ENCODE measurements around the gene CHSY1. TPM values are rescaled to one million over a fixed set of nuclear protein-coding genes. Genes with fewer than 3 reads are reported as not detected.

The CHSY1 gene
- total RNA-seq, 5 donors from 2014 or later (not counting 1 experiment from before 2014, with no cell fraction given): 10.8 to 17.7 (median 14.8) TPM

DNA sequence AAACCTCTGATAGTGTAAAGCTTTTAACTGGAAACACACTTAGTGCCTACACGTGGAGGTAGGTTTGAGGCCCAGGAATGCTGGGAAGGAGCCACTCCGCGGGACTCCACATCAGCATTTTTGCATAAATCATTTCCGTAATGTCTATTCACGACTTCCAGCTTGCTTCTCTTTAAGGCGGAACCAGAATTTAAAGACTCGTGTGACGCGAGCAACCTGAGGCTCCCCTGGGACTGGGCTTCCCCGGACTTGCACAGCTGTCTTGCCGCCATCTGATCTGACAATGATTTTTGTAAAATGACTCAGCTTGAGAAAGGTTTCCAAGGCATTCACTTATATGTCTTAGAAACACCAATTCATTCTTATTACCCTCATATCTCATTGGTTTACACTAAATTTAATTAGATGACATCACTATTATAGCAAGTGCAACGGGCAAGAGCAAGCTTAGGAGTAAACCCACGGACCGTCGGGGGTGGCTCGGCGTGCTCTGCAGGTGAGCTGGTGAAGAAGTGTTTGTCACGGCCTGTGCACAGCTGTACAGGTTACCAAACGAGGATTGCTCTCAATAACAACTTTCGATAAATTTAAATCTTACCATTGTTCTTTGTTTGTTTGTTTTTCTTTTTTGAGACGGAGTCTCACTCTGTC lies 95.2 kb downstream of the CHSY1 start:
- Histone ChIP-seq H3K9me3 (no peaks in the 10 kb centered on the region), H3K4me3 (ENCODE audit: control insufficient read depth in 1 of 2, extremely low read depth in 1 of 2, low read length in 1 of 2) (no peak overlapping the region), H3K4me1 (ENCODE audit: control insufficient read depth in 1 of 2, extremely low read depth in 1 of 2, insufficient read depth in 2 of 2, low read length in 2 of 2) (peaks cover 0 to 15% of the 10 kb centered on the region in 2 experiments), H3K27me3 (replicated peaks in 1 of 2; ENCODE audit: control insufficient read depth in 2 of 2, extremely low read depth in 1 of 2, insufficient read depth in 2 of 2, low read length in 1 of 2) (peaks cover 0 to 8% of the 10 kb centered on the region in 2 experiments), H3K27ac (ENCODE audit: low read length) (no peak overlapping the region), H3K36me3 (ENCODE audit: control insufficient read depth in 2 of 2, extremely low read depth in 1 of 2, insufficient read depth in 1 of 2, low read length in 1 of 2) (no peaks in the 10 kb centered on the region)
- 80% methylated on average over 8 of the region's 21 CpGs for WGBS (ENCODE audit: insufficient coverage)
- DNase-seq (no peak), ATAC-seq (replicated peaks in 1 of 4) (no peak)
- Mint-ChIP-seq H3K27me3 (peaks cover 0 to 2% of the 10 kb centered on the region in 2 donors), H3K9me3 (no peaks in the 10 kb centered on the region), H3K4me1 (peaks cover 0 to 7% (median 3%) of the 10 kb centered on the region in 3 donors), H3K36me3 (no peaks in the 10 kb centered on the region), H3K4me3 (no peak overlapping the region), H3K27ac (no peak overlapping the region)
- ChIA-PET CTCF (no interaction called here), POLR2A (no interaction called here)

DNA sequence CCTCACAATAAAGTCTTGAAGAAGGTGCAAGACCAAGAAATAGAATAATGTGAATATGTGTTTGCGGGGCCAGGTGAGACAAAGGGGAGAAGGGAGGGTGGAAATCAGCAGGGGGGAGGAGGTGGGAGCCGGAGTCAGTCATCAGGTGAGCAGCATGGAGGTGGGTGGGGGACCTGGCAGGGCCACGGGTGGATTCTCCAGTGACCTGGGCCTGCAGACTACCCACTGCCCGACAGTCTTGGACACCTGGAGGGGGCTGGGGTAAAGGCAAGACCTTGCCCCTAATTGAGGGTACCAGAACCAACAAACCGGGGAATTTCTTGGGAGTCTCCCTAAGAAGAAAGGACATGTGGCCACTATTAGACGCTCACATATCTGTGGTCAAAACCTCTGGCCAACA lies 95.8 kb downstream of the CHSY1 start:
- WGBS (ENCODE audit: insufficient coverage): 100% methylated on average over 4 of the region's 6 CpGs
- Histone ChIP-seq H3K4me1 (ENCODE audit: control insufficient read depth in 1 of 2, extremely low read depth in 1 of 2, insufficient read depth in 2 of 2, low read length in 2 of 2) (peaks cover 0 to 17% of the 10 kb centered on the region in 2 experiments), H3K27ac (ENCODE audit: low read length) (no peak overlapping the region), H3K9me3 (no peaks in the 10 kb centered on the region), H3K36me3 (ENCODE audit: control insufficient read depth in 2 of 2, extremely low read depth in 1 of 2, insufficient read depth in 1 of 2, low read length in 1 of 2) (no peaks in the 10 kb centered on the region), H3K27me3 (replicated peaks in 1 of 2; ENCODE audit: control insufficient read depth in 2 of 2, extremely low read depth in 1 of 2, insufficient read depth in 2 of 2, low read length in 1 of 2) (peaks cover 0 to 8% of the 10 kb centered on the region in 2 experiments), H3K4me3 (ENCODE audit: control insufficient read depth in 1 of 2, extremely low read depth in 1 of 2, low read length in 1 of 2) (no peak overlapping the region)
- no peak overlapping the region for H3K27ac Mint-ChIP-seq
- peaks cover 0 to 2% of the 10 kb centered on the region in 2 donors for H3K27me3 Mint-ChIP-seq
- ChIA-PET CTCF (no interaction called here), POLR2A (no interaction called here)
- no peaks in the 10 kb centered on the region for H3K9me3 Mint-ChIP-seq
- H3K4me1 Mint-ChIP-seq: peaks cover 5 to 12% (median 7%) of the 10 kb centered on the region in 3 donors
- H3K4me3 Mint-ChIP-seq: no peak overlapping the region
- DNase-seq (no peak), ATAC-seq (replicated peaks in 1 of 4) (no peak)
- H3K36me3 Mint-ChIP-seq: no peaks in the 10 kb centered on the region

- Mint-ChIP-seq H3K36me3 (no peaks in the 10 kb centered on the region), H3K9me3 (no peaks in the 10 kb centered on the region), H3K4me3 (no peak overlapping the region), H3K27ac (no peak overlapping the region), H3K4me1 (peaks cover 8 to 14% (median 11%) of the 10 kb centered on the region in 3 donors), H3K27me3 (peaks cover 0 to 2% of the 10 kb centered on the region in 2 donors)
- no peak for ATAC-seq (replicated peaks in 1 of 4)
- Histone ChIP-seq H3K4me3 (ENCODE audit: control insufficient read depth in 1 of 2, extremely low read depth in 1 of 2, low read length in 1 of 2) (no peak overlapping the region), H3K27me3 (replicated peaks in 1 of 2; ENCODE audit: control insufficient read depth in 2 of 2, extremely low read depth in 1 of 2, insufficient read depth in 2 of 2, low read length in 1 of 2) (peaks cover 0 to 16% of the 10 kb centered on the region in 2 experiments), H3K36me3 (ENCODE audit: control insufficient read depth in 2 of 2, extremely low read depth in 1 of 2, insufficient read depth in 1 of 2, low read length in 1 of 2) (no peaks in the 10 kb centered on the region), H3K27ac (ENCODE audit: low read length) (no peak overlapping the region), H3K4me1 (ENCODE audit: control insufficient read depth in 1 of 2, extremely low read depth in 1 of 2, insufficient read depth in 2 of 2, low read length in 2 of 2) (peaks cover 0 to 13% of the 10 kb centered on the region in 2 experiments), H3K9me3 (no peaks in the 10 kb centered on the region)
- WGBS (ENCODE audit: insufficient coverage): 81% methylated on average over 12 of the region's 19 CpGs
- DNase-seq: no peak
- POLR2A ChIA-PET: no interaction called here
- CTCF ChIA-PET: interaction anchor here in 1 of 2 donors (0.7 kb wide), 1 partner anchor 37 kb away, joined by 3 read pairs; no protein-coding TSS in a partner anchor
Observed at GRCh38 chr15:101153801-101154656, 97.8 kb downstream of the CHSY1 start.

GRCh38 chr15:101152914-101153313 lies 98.9 kb downstream of the CHSY1 start:
- Mint-ChIP-seq H3K4me1 (peaks cover 7 to 14% (median 8%) of the 10 kb centered on the region in 3 donors), H3K36me3 (no peaks in the 10 kb centered on the region), H3K27ac (no peak overlapping the region), H3K27me3 (no peaks in the 10 kb centered on the region), H3K4me3 (no peak overlapping the region), H3K9me3 (no peaks in the 10 kb centered on the region)
- ChIA-PET CTCF (no interaction called here), POLR2A (no interaction called here)
- H3K4me1 ChIP-seq (ENCODE audit: control insufficient read depth in 1 of 2, extremely low read depth in 1 of 2, insufficient read depth in 2 of 2, low read length in 2 of 2): peaks cover 0 to 10% of the 10 kb centered on the region in 2 experiments
- ATAC-seq (replicated peaks in 1 of 4) (no peak), DNase-seq (no peak)
- H3K27me3 ChIP-seq (replicated peaks in 1 of 2; ENCODE audit: control insufficient read depth in 2 of 2, extremely low read depth in 1 of 2, insufficient read depth in 2 of 2, low read length in 1 of 2): peaks cover 0 to 16% of the 10 kb centered on the region in 2 experiments
- no peak overlapping the region for H3K4me3 ChIP-seq (ENCODE audit: control insufficient read depth in 1 of 2, extremely low read depth in 1 of 2, low read length in 1 of 2)
- no peaks in the 10 kb centered on the region for H3K9me3 ChIP-seq
- 93% methylated on average over 9 of the region's 10 CpGs for WGBS (ENCODE audit: insufficient coverage)
- no peak overlapping the region for H3K27ac ChIP-seq (ENCODE audit: low read length)
- H3K36me3 ChIP-seq (ENCODE audit: control insufficient read depth in 2 of 2, extremely low read depth in 1 of 2, insufficient read depth in 1 of 2, low read length in 1 of 2): no peaks in the 10 kb centered on the region

DNA sequence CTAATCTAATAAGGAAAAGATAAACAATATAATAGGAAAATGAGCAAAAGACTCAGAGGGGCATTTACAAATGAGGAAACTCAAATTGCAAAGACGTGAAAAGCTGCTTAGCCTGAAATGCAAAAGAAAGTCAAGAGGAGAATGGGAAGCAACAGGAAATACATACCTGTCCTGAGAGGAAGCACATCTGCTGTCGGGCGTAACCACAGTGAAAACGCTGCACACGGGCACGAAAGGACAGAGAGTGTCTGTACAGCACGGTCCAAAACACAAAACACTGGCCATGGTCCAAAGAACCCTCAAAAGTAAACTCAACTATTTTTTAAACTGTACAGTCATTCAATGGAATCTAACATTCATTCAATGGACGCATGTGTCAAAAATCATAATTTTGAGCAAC lies 100.6 kb downstream of the CHSY1 start:
- DNase-seq: no peak
- H3K4me3 ChIP-seq (ENCODE audit: control insufficient read depth in 1 of 2, extremely low read depth in 1 of 2, low read length in 1 of 2): no peak overlapping the region
- no peaks in the 10 kb centered on the region for H3K36me3 Mint-ChIP-seq
- no peak overlapping the region for H3K27ac ChIP-seq (ENCODE audit: low read length)
- no peaks in the 10 kb centered on the region for H3K9me3 Mint-ChIP-seq
- peaks cover 0 to 17% of the 10 kb centered on the region in 2 experiments for H3K27me3 ChIP-seq (replicated peaks in 1 of 2; ENCODE audit: control insufficient read depth in 2 of 2, extremely low read depth in 1 of 2, insufficient read depth in 2 of 2, low read length in 1 of 2)
- H3K4me1 ChIP-seq (ENCODE audit: control insufficient read depth in 1 of 2, extremely low read depth in 1 of 2, insufficient read depth in 2 of 2, low read length in 2 of 2): peaks cover 0 to 10% of the 10 kb centered on the region in 2 experiments
- H3K9me3 ChIP-seq: no peaks in the 10 kb centered on the region
- POLR2A ChIA-PET: no interaction called here
- CTCF ChIA-PET: no interaction called here
- no peak for ATAC-seq (replicated peaks in 1 of 4)
- H3K36me3 ChIP-seq (ENCODE audit: control insufficient read depth in 2 of 2, extremely low read depth in 1 of 2, insufficient read depth in 1 of 2, low read length in 1 of 2): no peaks in the 10 kb centered on the region
- no peaks in the 10 kb centered on the region for H3K27me3 Mint-ChIP-seq
- peak overlapping the region in 1 of 2 donors; percentile 3 for H3K27ac Mint-ChIP-seq
- no peak overlapping the region for H3K4me3 Mint-ChIP-seq
- WGBS (ENCODE audit: insufficient coverage): 27% methylated on average over 8 of the region's 8 CpGs
- H3K4me1 Mint-ChIP-seq: peaks cover 7 to 14% (median 8%) of the 10 kb centered on the region in 3 donors

- DNase-seq (no peak), ATAC-seq (replicated peaks in 1 of 4) (no peak)
- Mint-ChIP-seq H3K9me3 (no peaks in the 10 kb centered on the region), H3K27ac (no peak overlapping the region), H3K4me1 (peaks cover 7 to 14% (median 8%) of the 10 kb centered on the region in 3 donors), H3K36me3 (no peaks in the 10 kb centered on the region), H3K4me3 (no peak overlapping the region), H3K27me3 (no peaks in the 10 kb centered on the region)
- Histone ChIP-seq H3K4me1 (ENCODE audit: control insufficient read depth in 1 of 2, extremely low read depth in 1 of 2, insufficient read depth in 2 of 2, low read length in 2 of 2) (peaks cover 0 to 10% of the 10 kb centered on the region in 2 experiments), H3K36me3 (ENCODE audit: control insufficient read depth in 2 of 2, extremely low read depth in 1 of 2, insufficient read depth in 1 of 2, low read length in 1 of 2) (no peaks in the 10 kb centered on the region), H3K27ac (ENCODE audit: low read length) (no peak overlapping the region), H3K4me3 (ENCODE audit: control insufficient read depth in 1 of 2, extremely low read depth in 1 of 2, low read length in 1 of 2) (no peak overlapping the region), H3K9me3 (no peaks in the 10 kb centered on the region), H3K27me3 (replicated peaks in 1 of 2; ENCODE audit: control insufficient read depth in 2 of 2, extremely low read depth in 1 of 2, insufficient read depth in 2 of 2, low read length in 1 of 2) (peaks cover 0 to 17% of the 10 kb centered on the region in 2 experiments)
- 84% methylated on average over 6 of the region's 7 CpGs for WGBS (ENCODE audit: insufficient coverage)
- ChIA-PET POLR2A (no interaction called here), CTCF (interaction anchor here in 1 of 2 donors (0.6 kb wide), 1 partner anchor 111 kb away, joined by 5 read pairs; no protein-coding TSS in a partner anchor)
Observed at GRCh38 chr15:101150723-101151040, 101.2 kb downstream of the CHSY1 start.
